Loucy (cell line): Measurements from ENCODE around the gene CCL17.

Experiments used
- H2AFZ ChIP-seq: fragments of 200-600 bp; sonication (generic); 2 replicates; pipeline ENCODE4 v1.6.0; 2016; ENCODE audit warnings: antibody characterized with exemption, mild to moderate bottlenecking, low read length, moderate library complexity
- H3F3A ChIP-seq: fragments of 200-600 bp; 2 replicates; pipeline ENCODE4 v1.6.0; 2016; ENCODE audit warnings: antibody characterized with exemption, low read depth, mild to moderate bottlenecking
- H3K27me3 ChIP-seq: fragments of 200-600 bp; sonication (generic); 2 replicates; pipeline ENCODE4 v1.6.1; 2014; ENCODE audit warnings: low read length, mild to moderate bottlenecking; ENCODE audit not compliant: insufficient read depth, poor library complexity, severe bottlenecking
- H3K36me3 ChIP-seq: fragments of 200-600 bp; sonication (generic); 2 replicates; pipeline ENCODE4 v1.6.1; 2016; ENCODE audit warnings: low read length; ENCODE audit not compliant: insufficient read depth
- H3K4me1 ChIP-seq: fragments of 200-600 bp; sonication (generic); 2 replicates; pipeline ENCODE4 v1.5.1; 2014; ENCODE audit warnings: low read length, mild to moderate bottlenecking; ENCODE audit not compliant: insufficient read depth, poor library complexity, severe bottlenecking
- H3K4me2 ChIP-seq: fragments of 200-600 bp; sonication (generic); 2 replicates; pipeline ENCODE4 v1.6.0; 2014; ENCODE audit warnings: antibody characterized with exemption, low read length, low read depth, mild to moderate bottlenecking; ENCODE audit not compliant: poor library complexity, severe bottlenecking
- H3K4me3 ChIP-seq: fragments of 200-600 bp; sonication (generic); 2 replicates; pipeline ENCODE4 v1.5.1; 2014; ENCODE audit warnings: low read length, mild to moderate bottlenecking, mixed read lengths; ENCODE audit not compliant: poor library complexity, severe bottlenecking
- H3K79me2 ChIP-seq: fragments of 200-600 bp; sonication (generic); 2 replicates; pipeline ENCODE4 v1.6.1; 2014; ENCODE audit warnings: low read length; ENCODE audit not compliant: insufficient read depth
- H3K9ac ChIP-seq: fragments of 200-600 bp; sonication (generic); 2 replicates; pipeline ENCODE4 v1.6.0; 2014; ENCODE audit warnings: mild to moderate bottlenecking, low read depth, low read length, moderate library complexity; ENCODE audit not compliant: poor library complexity, severe bottlenecking
- H3K9me2 ChIP-seq: fragments of 200-600 bp; sonication (generic); replicated peaks from 2 replicates; pipeline ENCODE4 v1.6.1; 2016; ENCODE audit warnings: low read depth, low read length, mixed read lengths
- H3K9me3 ChIP-seq: fragments of 200-600 bp; sonication (generic); 2 replicates; pipeline ENCODE4 v1.6.1; 2014; ENCODE audit warnings: mild to moderate bottlenecking, antibody characterized with exemption, low read length, low read depth; ENCODE audit not compliant: insufficient read depth
- H4K20me1 ChIP-seq: fragments of 200-600 bp; sonication (generic); 2 replicates; pipeline ENCODE4 v1.6.0; 2014; ENCODE audit warnings: antibody characterized with exemption, low read length, mild to moderate bottlenecking; ENCODE audit not compliant: insufficient read depth, poor library complexity, severe bottlenecking
- CTCF ChIP-seq: fragments of 200-600 bp; sonication (generic); conservative IDR thresholded peaks from 2 replicates; pipeline ENCODE4 v1.5.1; 2014; ENCODE audit warnings: mild to moderate bottlenecking, antibody characterized with exemption, low read length
- EZH2phosphoT487 ChIP-seq: fragments of 200-600 bp; IDR thresholded peaks from 2 replicates; pipeline ENCODE4 v1.6.1; 2018; ENCODE audit warnings: antibody characterized with exemption, mild to moderate bottlenecking, moderate library complexity, borderline replicate concordance

CCL17 gene

DNA sequence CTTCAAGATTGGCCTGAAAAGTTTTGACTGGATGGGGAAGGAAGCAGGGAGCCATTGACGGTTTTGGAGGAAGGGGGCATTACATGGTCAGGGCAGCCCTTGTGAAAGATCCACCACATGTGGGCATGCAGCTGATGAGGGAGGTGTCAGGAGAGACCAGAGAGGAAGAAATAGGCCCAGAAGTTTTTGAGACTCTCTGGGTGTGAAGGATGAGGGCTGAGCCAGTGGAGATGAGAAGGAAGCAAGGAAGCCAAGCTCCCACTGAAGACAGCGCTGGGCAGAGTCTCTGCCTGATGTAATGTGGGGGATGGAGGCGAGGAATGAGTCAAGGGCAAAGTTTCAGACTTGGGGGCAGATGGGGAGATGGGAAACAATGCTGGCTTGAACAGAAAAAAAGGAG lies 530 bp downstream of the CCL17 start:
- Histone ChIP-seq H3K4me3 (no peak overlapping the region), H3F3A (no peaks in the 10 kb centered on the region), H3K9ac (no peak overlapping the region), H3K79me2 (no peaks in the 10 kb centered on the region), H3K4me2 (no peak overlapping the region), H3K4me1 (peaks cover 4% of the 10 kb centered on the region), H3K27me3 (no peaks in the 10 kb centered on the region), H3K9me2 (no peaks in the 10 kb centered on the region), H3K9me3 (no peaks in the 10 kb centered on the region), H3K36me3 (no peaks in the 10 kb centered on the region), H2AFZ (no peak overlapping the region), H4K20me1 (no peaks in the 10 kb centered on the region)
- TF ChIP-seq EZH2phosphoT487 = no peak
- no peak for TF ChIP-seq CTCF

DNA sequence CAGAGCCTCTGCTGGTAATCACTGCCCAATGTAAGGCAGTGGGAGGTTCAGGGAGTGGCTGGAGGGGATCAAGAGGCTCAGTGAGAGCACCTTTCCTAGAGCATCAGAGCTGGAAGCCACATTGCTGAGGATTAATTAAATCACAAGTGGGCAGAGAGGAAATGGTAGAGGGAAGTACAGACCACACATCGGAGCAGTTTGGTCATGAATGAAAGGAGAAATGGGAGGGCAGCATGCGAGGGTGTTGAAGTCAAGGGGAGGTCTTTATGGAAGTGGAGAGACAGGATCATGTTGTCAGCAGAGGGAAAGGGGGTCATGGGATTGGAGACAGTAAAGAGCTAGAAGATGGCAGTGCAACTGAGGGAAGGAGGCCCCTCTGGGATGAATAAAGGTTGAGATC lies 2.3 kb downstream of the CCL17 start:
- Histone ChIP-seq H3K27me3 (no peaks in the 10 kb centered on the region), H3K4me2 (no peak overlapping the region), H3K9me2 (no peaks in the 10 kb centered on the region), H3K36me3 (no peaks in the 10 kb centered on the region), H3K79me2 (no peaks in the 10 kb centered on the region), H3K4me1 (peaks cover 4% of the 10 kb centered on the region), H3F3A (no peaks in the 10 kb centered on the region), H3K4me3 (no peak overlapping the region), H3K9me3 (no peaks in the 10 kb centered on the region), H4K20me1 (no peaks in the 10 kb centered on the region), H3K9ac (no peak overlapping the region), H2AFZ (no peak overlapping the region)
- no peak for TF ChIP-seq CTCF

DNA sequence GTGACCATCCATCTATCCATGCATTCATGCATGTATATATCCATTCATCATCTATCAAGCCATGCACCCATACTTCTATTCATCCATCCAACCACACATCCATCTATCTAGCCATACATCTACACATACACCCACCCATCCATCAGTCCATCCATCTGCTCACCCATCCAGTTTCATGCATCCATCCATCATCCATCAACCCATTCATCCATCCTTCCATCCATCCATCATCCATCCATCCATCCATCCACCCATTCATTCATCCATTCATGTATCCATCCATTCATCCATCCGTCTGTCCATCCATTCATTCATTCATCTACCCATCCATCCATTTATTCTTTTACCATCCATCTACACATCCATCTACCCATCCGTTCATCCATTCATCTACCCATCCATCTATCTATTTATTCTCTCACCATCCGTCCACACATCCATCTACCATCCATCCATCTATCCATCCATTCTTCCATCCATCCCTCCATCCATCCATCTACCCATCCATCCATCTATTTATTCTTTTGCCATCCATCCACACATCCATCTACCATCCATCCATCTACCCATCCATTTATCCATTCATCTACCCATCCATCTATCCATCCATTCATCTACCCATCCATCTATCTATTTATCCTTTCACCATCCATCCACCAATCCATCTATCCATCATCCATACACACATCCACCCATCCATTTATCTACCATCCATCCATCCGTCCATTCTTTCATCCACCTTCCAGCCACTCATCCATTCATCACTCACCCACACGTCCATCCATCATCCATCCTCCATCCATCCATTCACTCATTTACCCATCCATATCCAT lies 3.2 kb downstream of the CCL17 start:
- Histone ChIP-seq H3F3A (no peaks in the 10 kb centered on the region), H3K4me3 (no peak overlapping the region), H2AFZ (no peak overlapping the region), H3K4me2 (no peak overlapping the region), H3K9ac (no peak overlapping the region), H4K20me1 (no peaks in the 10 kb centered on the region), H3K36me3 (no peaks in the 10 kb centered on the region), H3K4me1 (peaks cover 4% of the 10 kb centered on the region), H3K9me2 (no peaks in the 10 kb centered on the region), H3K9me3 (no peaks in the 10 kb centered on the region), H3K27me3 (no peaks in the 10 kb centered on the region), H3K79me2 (no peaks in the 10 kb centered on the region)
- TF ChIP-seq CTCF = no peak
- no peak for TF ChIP-seq EZH2phosphoT487
